UCSD-AML1 (cell line): ENCODE measurements around the gene CALB2.
"Not testable (repeated sequence)": the region's sequence is repeated elsewhere in the genome, so short reads cannot be mapped to it uniquely, and the experiment has no call there.

Source experiments
- DNase-seq: peaks from one replicate; lab custom pipeline; 2025; ENCODE audit not compliant: unreplicated experiment; lab: John Stamatoyannopoulos, UW

Gene CALB2

GRCh38 chr16:71352466-71352865, 6.1 kb upstream of the CALB2 start:
- no peak for DNase-seq

- DNase-seq, result no peak
Measured at GRCh38 chr16:71352963-71353460, 5.5 kb upstream of the CALB2 start.

GRCh38 chr16:71353736-71354135, 4.8 kb upstream of the CALB2 start:
- DNase-seq, result no peak

DNA sequence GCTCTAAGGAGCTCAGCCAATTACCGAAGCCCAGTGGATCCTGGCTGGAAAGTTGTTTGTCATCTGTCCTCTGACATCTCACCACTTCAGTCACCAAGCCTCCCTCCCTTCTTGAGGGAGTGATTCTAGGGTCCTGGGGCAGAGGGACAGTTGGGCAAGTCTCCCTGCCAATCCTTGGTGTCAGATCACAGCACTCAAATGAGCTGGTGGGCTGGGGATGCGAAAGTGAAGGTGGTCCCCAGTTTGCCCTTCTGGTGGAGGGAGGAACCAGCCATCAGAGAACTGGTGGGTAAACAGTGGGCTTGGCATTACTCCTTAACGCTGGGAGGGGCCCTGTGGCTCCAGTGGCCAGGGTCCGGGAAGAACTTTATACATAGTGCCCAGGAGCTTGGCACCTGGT, 4.4 kb upstream of the CALB2 start:
- no peak for DNase-seq

DNA sequence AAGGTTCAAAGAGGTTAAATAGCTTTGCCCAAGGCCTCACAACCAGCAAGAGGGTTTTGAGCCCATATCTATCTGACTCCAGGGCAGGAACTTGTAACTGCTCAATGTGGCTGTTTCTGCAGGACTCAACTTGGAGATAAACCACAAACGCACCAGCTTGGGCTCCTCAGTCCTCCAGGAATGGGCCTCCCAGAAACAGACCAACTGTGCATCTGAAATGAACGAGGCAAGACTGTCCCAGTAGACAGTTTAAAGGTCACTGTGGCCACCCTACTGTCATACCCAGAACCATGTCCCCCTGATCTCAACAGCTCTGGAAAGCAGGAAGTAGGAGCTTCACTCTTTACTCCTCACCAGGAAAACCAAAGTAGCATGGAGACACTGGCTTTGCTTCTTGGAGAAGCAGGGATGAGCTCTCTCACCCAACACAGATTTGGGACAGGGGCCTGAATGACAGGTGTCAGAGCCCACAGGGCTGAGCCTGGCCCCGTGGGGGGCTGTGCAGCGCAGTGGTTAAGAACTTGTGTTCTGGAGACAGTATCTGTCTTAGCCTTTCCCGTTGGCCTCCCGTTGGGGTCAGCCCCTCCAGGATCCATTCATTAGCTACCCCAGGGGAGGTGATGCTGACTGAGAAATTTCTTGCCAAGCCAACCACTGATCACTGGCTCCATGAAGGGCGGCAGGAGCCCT, 2.3 kb upstream of the CALB2 start:
- DNase-seq, result no peak

GRCh38 chr16:71356936-71357335, 1.6 kb upstream of the CALB2 start:
- DNase-seq, result not testable (repeated sequence)

- no peak for DNase-seq
Measured at GRCh38 chr16:71357681-71358080, 842 bp upstream of the CALB2 start.

- DNase-seq, result no peak
Measured at GRCh38 chr16:71359431-71359830, 908 bp downstream of the CALB2 start.

GRCh38 chr16:71360378-71360777, 1.9 kb downstream of the CALB2 start:
- DNase-seq, result no peak

DNA sequence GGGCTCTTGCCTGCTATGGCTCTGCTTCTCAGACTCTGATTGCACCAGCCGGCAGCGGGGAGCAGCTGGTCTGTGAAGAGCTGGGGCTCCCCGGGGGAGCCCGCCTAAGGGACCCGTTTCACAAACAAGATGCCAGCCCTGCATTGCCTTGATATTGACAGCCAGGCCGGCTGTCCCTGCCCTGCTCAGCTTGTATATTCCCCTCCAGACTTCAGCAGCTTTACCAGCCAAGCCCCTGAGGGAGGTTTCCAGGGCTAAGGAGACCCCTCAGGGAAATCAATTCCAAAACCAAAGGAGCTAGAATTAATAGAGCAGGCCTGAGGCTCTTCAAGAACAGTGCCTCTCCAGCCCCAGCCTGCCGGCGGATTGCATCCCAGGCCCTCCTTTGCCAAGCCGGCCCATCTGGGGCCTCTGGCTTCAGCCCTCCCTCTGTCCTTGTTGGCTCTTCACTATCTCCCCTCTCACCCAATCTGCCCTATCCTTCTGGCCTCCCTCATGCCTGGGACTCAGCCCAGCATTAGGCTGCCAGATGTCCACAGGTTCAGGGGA, 5.7 kb downstream of the CALB2 start:
- no peak for DNase-seq

GRCh38 chr16:71365021-71365420, 6.5 kb downstream of the CALB2 start:
- DNase-seq, result no peak

DNA sequence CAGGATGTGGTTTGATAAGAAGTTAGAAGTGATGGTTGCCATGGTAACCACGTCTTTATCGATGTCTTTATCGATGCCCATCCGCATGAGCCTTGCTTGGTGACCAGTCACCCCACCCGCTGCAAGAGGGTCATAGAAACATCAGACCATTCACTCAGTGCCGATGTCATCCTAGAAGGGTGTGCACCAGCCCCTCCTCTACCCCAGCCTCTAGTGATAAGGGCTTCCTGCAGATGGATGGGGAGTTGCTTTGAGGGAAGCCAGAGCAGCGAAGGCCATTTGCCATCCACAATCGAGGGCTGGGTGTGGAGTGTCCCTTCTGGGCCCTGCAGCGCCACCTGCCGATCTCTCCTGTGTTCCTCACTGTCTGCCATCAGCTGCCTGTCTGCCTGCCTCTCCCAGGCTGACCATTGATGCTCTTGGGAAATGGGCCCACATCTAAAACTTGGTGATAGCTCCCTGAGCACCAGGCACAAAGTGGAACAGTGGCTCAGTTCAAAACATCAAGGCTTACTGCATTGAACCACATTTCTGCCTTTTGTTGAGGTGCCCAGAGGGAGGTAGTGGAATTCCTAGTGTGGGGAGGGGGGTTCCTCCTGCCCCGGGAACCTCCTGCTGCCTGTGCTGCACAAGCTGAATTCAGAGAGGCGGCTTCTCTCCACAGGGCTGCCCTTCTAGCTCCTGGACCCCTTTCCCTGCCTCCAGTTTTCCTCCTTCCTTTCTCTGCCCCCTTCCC, 8.9 kb downstream of the CALB2 start:
- peak; percentile 72 for DNase-seq

GRCh38 chr16:71368958-71369357, 10.4 kb downstream of the CALB2 start:
- no peak for DNase-seq

DNA sequence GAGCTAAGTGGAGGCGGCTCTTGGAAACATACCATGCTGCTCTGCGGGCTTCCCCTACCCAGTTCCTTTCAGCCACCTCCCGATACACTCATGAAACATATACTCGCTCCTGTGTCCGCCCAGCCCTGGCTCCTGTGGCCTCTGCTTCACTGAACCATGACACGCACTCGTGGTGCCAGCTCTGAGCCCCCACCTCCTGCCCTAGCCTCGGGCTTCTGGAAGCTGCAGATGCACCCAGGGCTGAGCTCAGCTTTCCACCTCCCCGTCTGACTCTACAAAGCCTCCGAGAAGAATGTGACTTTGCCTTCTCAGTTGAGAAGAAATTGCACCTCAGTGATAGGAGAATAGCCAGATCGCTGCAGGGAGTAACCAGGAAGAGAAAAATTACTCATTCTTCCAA, 11.0 kb downstream of the CALB2 start:
- no peak for DNase-seq

- no peak for DNase-seq
Measured at GRCh38 chr16:71371237-71371636, 12.7 kb downstream of the CALB2 start.

GRCh38 chr16:71373073-71373472, 14.6 kb downstream of the CALB2 start:
- no peak for DNase-seq

- no peak for DNase-seq
Measured at GRCh38 chr16:71376465-71377157, 18.1 kb downstream of the CALB2 start.

GRCh38 chr16:71379711-71380110, 21.2 kb downstream of the CALB2 start:
- no peak for DNase-seq

- DNase-seq, result no peak
Measured at GRCh38 chr16:71380831-71381230, 22.3 kb downstream of the CALB2 start.

GRCh38 chr16:71383054-71383773, 24.7 kb downstream of the CALB2 start:
- no peak for DNase-seq
